HEK293 (cell line): Measurements from ENCODE around the gene DUSP6.

Experiments
- CTCF ChIA-PET: fragments of 350-600 bp; formaldehyde crosslinking; extraction: SDS; loops from one replicate; lab custom pipeline; 2021; ENCODE audit warnings: antibody characterized with exemption; lab: Yijun Ruan, JAX
- POLR2A ChIA-PET: fragments of 300-600 bp; formaldehyde crosslinking; extraction: SDS; loops from one replicate; lab custom pipeline; 2020; ENCODE audit warnings: antibody characterized with exemption, inconsistent platforms; lab: Yijun Ruan, JAX
- H3K27ac ChIP-seq: fragments of 200-500 bp; sonication (Bioruptor generic); 2 replicates; pipeline ENCODE4 v1.5.1; 2014; ENCODE audit warnings: low read depth, low read length, control low read depth, inconsistent platforms; ENCODE audit errors: extremely low read depth
- H3K36me3 ChIP-seq, 2 experiments: fragments of 200-500 bp in 1 of 2; sonication (Bioruptor generic) in 1 of 2; 1 replicate in 1 of 2; 2 replicates in 1 of 2; pipeline ENCODE4 v1.5.1; 2014 to 2017; ENCODE audit warnings: inconsistent platforms in 2 of 2, low read length in 2 of 2; ENCODE audit not compliant: control insufficient read depth in 2 of 2, insufficient read depth in 1 of 2
- H3K4me1 ChIP-seq: fragments of 200-500 bp; sonication (Bioruptor generic); 2 replicates; pipeline ENCODE4 v1.5.1; 2014; ENCODE audit warnings: mild to moderate bottlenecking, low read length, inconsistent platforms; ENCODE audit not compliant: control insufficient read depth, insufficient read depth
- H3K4me3 ChIP-seq: 2 replicates; pipeline ENCODE4 v1.5.1; 2011; ENCODE audit warnings: low read depth, mild to moderate bottlenecking, control low read depth, low read length, moderate library complexity
- H3K9me3 ChIP-seq: fragments of 200-500 bp; sonication (Bioruptor generic); 2 replicates; pipeline ENCODE4 v1.5.1; 2014; ENCODE audit warnings: low read depth, low read length, inconsistent platforms; ENCODE audit not compliant: control insufficient read depth, insufficient read depth
- EGR2 ChIP-seq: fragments of 450-650 bp; formaldehyde crosslinking; IDR thresholded peaks from 2 replicates; pipeline ENCODE4 v1.5.1; 2016; ENCODE audit warnings: low read depth, missing biosample characterization, missing genetic modification characterization
- KLF16 ChIP-seq: fragments of 450-650 bp; formaldehyde crosslinking; IDR thresholded peaks from 2 replicates; pipeline ENCODE4 v1.5.1; 2017; ENCODE audit warnings: missing biosample characterization, missing genetic modification characterization
- PRDM2 ChIP-seq: fragments of 450-650 bp; formaldehyde crosslinking; IDR thresholded peaks from 2 replicates; pipeline ENCODE4 v1.5.1; 2016; ENCODE audit warnings: missing biosample characterization, missing genetic modification characterization, borderline replicate concordance
- SP7 ChIP-seq: fragments of 450-650 bp; formaldehyde crosslinking; IDR thresholded peaks from 2 replicates; pipeline ENCODE4 v1.5.1; 2016; ENCODE audit warnings: missing biosample characterization, missing genetic modification characterization
- YY1 ChIP-seq: fragments of 450-650 bp; formaldehyde crosslinking; IDR thresholded peaks from 2 replicates; pipeline ENCODE4 v1.5.1; 2018; ENCODE audit warnings: missing biosample characterization, missing genetic modification characterization
- ZBTB48 ChIP-seq: fragments of 450-650 bp; formaldehyde crosslinking; IDR thresholded peaks from 2 replicates; pipeline ENCODE4 v1.5.1; 2016; ENCODE audit warnings: missing biosample characterization, missing genetic modification characterization
- ZFHX2 ChIP-seq: fragments of 450-650 bp; formaldehyde crosslinking; conservative IDR thresholded peaks from 2 replicates; pipeline ENCODE4 v1.5.1; 2016; ENCODE audit warnings: missing biosample characterization, missing genetic modification characterization
- ZIC2 ChIP-seq: fragments of 450-650 bp; formaldehyde crosslinking; IDR thresholded peaks from 2 replicates; pipeline ENCODE4 v1.5.1; 2016; ENCODE audit warnings: missing biosample characterization, missing genetic modification characterization
- ZNF146 ChIP-seq: fragments of 450-650 bp; formaldehyde crosslinking; IDR thresholded peaks from 2 replicates; pipeline ENCODE4 v1.5.1; 2016; ENCODE audit warnings: missing biosample characterization, missing genetic modification characterization
- ZNF148 ChIP-seq: fragments of 450-650 bp; formaldehyde crosslinking; IDR thresholded peaks from 2 replicates; pipeline ENCODE4 v1.5.0; 2017; ENCODE audit warnings: missing biosample characterization, missing genetic modification characterization, borderline replicate concordance
- ZNF174 ChIP-seq: fragments of 450-650 bp; formaldehyde crosslinking; IDR thresholded peaks from 2 replicates; pipeline ENCODE4 v1.5.0; 2017; ENCODE audit warnings: missing biosample characterization, mild to moderate bottlenecking, missing genetic modification characterization
- ZNF19 ChIP-seq: fragments of 450-650 bp; formaldehyde crosslinking; IDR thresholded peaks from 2 replicates; pipeline ENCODE4; 2016; ENCODE audit warnings: missing biosample characterization, missing genetic modification characterization, low read depth
- ZNF433 ChIP-seq: fragments of 450-650 bp; formaldehyde crosslinking; IDR thresholded peaks from 2 replicates; pipeline ENCODE4 v1.5.1; 2016; ENCODE audit warnings: missing biosample characterization, missing genetic modification characterization, low read depth
- ZNF670 ChIP-seq: fragments of 450-650 bp; formaldehyde crosslinking; IDR thresholded peaks from 2 replicates; pipeline ENCODE4 v1.5.1; 2016; ENCODE audit warnings: missing biosample characterization, missing genetic modification characterization, low read depth
- ZNF677 ChIP-seq: fragments of 450-650 bp; IDR thresholded peaks from 2 replicates; pipeline ENCODE4 v1.5.0; 2018; ENCODE audit warnings: missing biosample characterization, mild to moderate bottlenecking, missing genetic modification characterization, moderate library complexity
- ZNF777 ChIP-seq: fragments of 450-650 bp; formaldehyde crosslinking; IDR thresholded peaks from 2 replicates; pipeline ENCODE4 v1.5.1; 2017; ENCODE audit warnings: missing biosample characterization, missing genetic modification characterization, borderline replicate concordance
- ZSCAN5A ChIP-seq: fragments of 450-650 bp; formaldehyde crosslinking; IDR thresholded peaks from 2 replicates; pipeline ENCODE4 v1.5.1; 2016; ENCODE audit warnings: missing biosample characterization, missing genetic modification characterization
- TF ChIP-seq, protein P1 (sequence below): fragments of 450-650 bp; formaldehyde crosslinking; IDR thresholded peaks from 2 replicates; pipeline ENCODE4 v1.5.1; 2017; ENCODE audit warnings: missing biosample characterization, mild to moderate bottlenecking, missing genetic modification characterization, moderate library complexity

Gene DUSP6

GRCh38 chr12:89349814-89350213, 2.5 kb downstream of the DUSP6 start (continued):
- TF ChIP-seq ZNF670 (tag by site-specific recombination), result no peak
- TF ChIP-seq PRDM2, result no peak
- 0 out of 2 replicates have a peak, but pooled peaks have one; percentile 21 for TF ChIP-seq ZIC2 (tag by site-specific recombination)
- TF ChIP-seq ZBTB48 (tag by site-specific recombination), result no peak
- TF ChIP-seq ZNF174 (tag by site-specific recombination), result no peak
- TF ChIP-seq YY1 (tag by site-specific recombination), result no peak
- no peak for TF ChIP-seq ZFHX2 (tag by site-specific recombination)
- no peak for TF ChIP-seq ZNF146 (tag by site-specific recombination)
- TF ChIP-seq, protein P1, sequence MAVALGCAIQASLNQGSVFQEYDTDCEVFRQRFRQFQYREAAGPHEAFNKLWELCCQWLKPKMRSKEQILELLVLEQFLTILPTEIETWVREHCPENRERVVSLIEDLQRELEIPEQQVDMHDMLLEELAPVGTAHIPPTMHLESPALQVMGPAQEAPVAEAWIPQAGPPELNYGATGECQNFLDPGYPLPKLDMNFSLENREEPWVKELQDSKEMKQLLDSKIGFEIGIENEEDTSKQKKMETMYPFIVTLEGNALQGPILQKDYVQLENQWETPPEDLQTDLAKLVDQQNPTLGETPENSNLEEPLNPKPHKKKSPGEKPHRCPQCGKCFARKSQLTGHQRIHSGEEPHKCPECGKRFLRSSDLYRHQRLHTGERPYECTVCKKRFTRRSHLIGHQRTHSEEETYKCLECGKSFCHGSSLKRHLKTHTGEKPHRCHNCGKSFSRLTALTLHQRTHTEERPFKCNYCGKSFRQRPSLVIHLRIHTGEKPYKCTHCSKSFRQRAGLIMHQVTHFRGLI (tag by site-specific recombination), result no peak
- TF ChIP-seq ZNF777 (tag by site-specific recombination), result no peak
- no peak for TF ChIP-seq ZNF677 (tag by site-specific recombination)
- no peak for TF ChIP-seq KLF16 (tag by site-specific recombination)
- no peak for TF ChIP-seq EGR2 (tag by site-specific recombination)
- no peak for TF ChIP-seq ZNF148 (tag by site-specific recombination)
- TF ChIP-seq ZNF433, result no peak
- no peak for TF ChIP-seq ZNF19
- TF ChIP-seq SP7, result no peak

DNA sequence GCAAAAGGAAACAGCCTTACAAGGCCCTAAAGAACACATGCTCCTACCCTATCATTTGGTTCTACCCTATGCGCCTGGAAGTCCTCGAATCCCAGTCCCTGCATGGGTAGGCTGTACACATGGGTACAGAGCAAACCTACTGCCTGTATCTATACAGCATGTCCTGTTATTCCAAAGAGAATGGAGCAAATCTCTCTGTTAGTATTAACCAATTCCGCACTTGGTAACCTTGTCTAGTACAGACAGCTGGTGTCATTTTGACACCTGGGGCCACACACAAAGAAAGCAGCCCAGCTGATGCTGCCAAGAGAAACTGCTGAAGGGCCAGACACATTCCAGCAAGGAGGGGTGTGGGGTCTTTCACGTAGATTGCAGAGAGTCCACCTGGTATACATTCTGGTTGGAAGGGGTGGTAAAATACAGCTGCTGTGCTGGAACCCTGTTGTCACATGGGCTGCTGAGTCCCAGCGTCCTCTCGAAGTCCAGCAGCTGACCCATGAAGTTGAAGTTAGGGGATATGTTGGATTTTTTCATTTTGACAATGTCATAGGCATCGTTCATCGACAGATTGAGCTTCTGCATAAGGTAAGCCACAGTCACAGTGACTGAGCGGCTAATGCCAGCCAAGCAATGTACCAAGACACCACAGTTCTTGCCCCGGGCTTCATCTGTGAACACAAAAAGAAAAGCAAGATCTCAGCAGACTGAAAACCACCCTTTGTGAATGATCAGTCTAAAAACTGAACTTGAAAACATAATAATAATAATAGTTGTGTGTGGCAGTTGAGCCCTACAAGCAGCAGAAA, 3.2 kb downstream of the DUSP6 start:
- Histone ChIP-seq H3K4me3 (no peak overlapping the region), H3K36me3 (peaks cover 0 to 20% of the 10 kb centered on the region in 2 experiments; a peak in 2 of 3 replicates), H3K27ac (peak overlapping the region; percentile 5; the same call in 1 of the 2 replicates), H3K4me1 (peaks cover 28% of the 10 kb centered on the region), H3K9me3 (no peaks in the 10 kb centered on the region)
- POLR2A ChIA-PET, result no interaction called here
- no peak for TF ChIP-seq ZSCAN5A (tag by site-specific recombination)
- CTCF ChIA-PET, result interaction anchor here (0.7 to 1.5 kb wide), 3 partner anchors 74 to 189 kb away, joined by 3 read pairs; no protein-coding TSS in a partner anchor
